GM19328 (cell line): ENCODE measurements around the gene PRSS16.
"Not testable (repeated sequence)": the region's sequence is repeated elsewhere in the genome, so short reads cannot be mapped to it uniquely, and the experiment has no call there.

ENCODE experiments used
- ATAC-seq: cut with Tn5 transposase; IDR thresholded peaks from one replicate; pipeline ENCODE4 v1.9.1; 2021; ENCODE audit warnings: mild to moderate bottlenecking, moderate library complexity; ENCODE audit not compliant: unreplicated experiment

The PRSS16 gene, protein sequence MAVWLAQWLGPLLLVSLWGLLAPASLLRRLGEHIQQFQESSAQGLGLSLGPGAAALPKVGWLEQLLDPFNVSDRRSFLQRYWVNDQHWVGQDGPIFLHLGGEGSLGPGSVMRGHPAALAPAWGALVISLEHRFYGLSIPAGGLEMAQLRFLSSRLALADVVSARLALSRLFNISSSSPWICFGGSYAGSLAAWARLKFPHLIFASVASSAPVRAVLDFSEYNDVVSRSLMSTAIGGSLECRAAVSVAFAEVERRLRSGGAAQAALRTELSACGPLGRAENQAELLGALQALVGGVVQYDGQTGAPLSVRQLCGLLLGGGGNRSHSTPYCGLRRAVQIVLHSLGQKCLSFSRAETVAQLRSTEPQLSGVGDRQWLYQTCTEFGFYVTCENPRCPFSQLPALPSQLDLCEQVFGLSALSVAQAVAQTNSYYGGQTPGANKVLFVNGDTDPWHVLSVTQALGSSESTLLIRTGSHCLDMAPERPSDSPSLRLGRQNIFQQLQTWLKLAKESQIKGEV

DNA sequence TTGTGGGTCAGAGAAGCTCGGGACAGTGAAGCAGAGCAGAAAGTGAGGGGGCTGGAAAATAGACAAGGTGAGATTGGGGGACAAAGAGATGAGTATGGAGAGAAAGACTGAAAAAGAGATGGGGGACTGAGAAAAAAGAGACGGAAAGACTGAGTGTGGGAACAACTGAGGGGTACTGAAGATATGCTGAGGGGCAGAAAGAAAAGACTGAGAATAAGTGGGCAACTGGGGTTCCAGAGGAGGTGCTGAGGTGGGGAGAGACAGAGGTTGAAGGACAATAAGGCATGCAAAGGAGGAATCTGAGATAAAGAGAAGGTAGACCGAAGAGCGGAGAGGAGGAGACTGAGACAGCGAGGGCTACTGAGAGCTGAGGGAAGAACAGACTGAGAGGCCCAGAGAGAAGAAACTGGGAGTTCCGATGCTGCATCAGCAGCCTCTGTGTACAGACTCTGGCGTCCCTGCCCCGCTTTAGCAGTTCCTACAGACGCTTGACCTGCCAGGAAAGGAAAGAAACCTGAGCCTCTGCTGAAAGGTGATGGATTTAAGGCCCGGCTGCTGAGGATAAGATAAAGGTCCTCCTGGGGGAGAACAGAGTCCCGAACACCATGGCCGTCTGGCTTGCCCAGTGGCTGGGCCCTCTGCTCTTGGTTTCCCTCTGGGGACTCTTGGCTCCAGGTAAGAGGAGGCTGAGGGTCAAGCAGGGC, at the start of gene PRSS16:
PRSS16 (plus strand) TSS at position 569 of the 704 bp plus-strand sequence; CDS start at position 606, 37 bp downstream.
- no peak for ATAC-seq

DNA sequence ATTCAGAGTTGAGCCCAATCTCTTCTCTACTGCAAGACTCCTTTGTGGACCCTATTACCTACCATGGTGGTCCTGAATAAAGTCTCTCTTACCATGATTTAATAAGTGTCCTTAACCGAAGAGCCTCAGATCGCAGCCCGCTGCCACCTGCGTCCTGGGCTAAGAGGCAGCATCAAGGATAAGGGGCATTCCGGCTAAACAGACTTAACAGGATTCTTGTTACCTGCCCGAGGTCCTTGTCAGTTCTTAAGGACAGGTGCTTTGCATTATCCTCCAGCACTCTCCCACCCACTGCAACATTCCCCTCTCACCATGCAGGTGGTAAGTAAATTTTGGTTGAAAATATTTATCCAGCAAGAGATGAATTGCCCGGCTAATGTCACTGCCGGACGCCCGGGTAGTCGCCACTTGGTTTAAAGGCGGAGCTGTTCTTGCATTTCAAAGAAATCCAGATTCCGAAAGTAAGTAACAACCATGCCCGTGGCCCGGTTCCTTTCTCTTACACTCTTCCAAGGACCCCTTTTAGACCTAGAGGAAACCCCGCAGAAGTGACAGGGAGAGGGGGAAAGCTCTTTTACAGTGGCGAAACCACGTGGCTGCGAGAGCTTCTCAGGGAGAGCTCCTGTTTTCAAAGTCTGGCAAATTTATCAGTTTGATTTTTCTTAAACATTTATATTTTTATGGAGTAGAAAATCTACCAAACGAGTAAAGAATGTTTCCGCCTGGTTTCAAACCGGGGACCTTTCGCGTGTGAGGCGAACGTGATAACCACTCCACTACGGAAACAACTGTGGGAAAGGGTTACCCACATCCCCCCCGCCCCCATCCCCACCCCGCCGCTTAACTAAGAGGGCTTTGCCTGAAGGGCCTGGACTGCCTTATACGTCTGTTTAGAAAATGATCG, 41.9 kb upstream of the PRSS16 start:
- no peak for ATAC-seq

DNA sequence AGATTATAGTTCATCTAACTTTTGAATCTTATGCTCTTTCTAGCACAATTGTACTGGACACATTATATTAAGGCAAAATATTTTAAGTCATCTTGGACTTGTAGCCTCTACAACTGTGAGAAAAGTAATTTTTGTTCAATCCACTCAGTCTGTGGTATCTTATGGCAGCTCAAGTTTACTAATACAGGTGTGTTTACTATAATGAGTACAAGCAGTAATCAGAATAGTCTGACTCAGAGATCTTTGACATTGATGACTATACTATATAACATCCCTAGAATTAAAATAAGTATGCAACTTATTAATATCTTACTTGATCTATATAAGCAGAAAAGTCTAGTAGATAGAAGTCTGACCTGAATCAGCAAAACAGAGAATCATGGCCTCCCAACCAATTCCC, 40.7 kb upstream of the PRSS16 start:
- no peak for ATAC-seq

DNA sequence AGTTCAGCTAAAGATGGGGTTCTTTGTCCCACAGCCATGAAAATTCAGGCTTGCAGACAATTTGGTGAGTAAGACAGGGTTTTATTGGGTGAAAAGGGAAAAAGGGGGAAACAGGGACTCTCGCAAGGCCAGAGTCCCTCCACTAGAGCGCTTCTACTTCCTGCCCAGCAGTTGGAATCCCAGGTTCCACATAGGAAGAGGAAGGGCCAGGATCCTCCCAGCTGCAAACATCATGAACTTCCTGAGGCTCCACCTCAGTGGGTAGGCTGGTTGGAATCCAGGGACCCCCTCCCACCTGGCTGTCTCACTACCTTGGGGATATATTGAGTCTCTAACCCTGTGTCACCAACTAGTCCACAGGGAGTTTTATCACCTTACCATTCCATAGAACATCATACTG, 39.5 kb upstream of the PRSS16 start:
- ATAC-seq = no peak

DNA sequence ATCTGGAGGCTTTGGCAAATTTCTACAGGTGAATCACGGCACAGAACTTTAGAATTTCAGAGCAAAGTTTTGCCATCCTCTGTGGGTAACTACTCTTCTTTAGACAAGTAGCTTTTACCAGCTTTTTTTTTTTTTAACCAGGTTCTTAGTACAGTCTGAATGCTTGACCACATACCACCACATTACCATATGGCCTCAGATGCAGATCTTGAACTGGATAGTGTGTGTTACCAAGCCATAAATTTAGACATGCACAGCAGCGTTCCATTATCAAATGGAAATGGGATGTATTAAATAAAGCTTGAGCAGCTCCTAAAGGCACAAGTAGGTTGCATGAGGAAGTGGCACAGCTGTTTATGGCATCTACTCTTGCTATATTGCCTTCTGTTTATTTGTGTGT, 38.3 kb upstream of the PRSS16 start:
- ATAC-seq = no peak

DNA sequence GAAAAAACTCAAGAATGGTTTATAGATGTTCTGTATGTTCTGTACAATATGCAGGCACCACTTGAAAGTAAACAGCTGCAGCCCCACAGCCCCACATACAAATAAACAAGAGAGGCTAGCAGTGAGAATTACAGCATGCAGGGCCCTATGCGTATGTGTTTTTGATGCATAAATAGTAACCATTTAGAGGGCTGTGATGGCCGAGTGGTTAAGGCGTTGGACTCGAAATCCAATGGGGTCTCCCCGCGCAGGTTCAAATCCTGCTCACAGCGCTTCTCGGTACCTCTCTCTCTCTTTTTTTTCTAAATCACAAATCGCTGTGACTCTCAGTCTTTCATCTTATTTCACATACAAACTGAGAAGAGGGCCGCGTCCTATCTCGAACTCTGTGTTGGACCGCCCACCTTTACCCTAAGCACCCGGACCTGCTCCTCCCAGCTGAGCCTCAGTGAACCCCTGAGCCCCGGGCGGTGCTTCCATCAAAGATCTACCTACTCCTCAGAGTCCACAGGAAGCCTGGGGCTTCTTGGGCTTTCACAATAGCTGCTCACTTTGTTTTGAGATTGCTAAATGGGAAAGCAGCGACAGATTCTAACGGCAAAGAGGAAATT, 37.7 kb upstream of the PRSS16 start:
- ATAC-seq = no peak

DNA sequence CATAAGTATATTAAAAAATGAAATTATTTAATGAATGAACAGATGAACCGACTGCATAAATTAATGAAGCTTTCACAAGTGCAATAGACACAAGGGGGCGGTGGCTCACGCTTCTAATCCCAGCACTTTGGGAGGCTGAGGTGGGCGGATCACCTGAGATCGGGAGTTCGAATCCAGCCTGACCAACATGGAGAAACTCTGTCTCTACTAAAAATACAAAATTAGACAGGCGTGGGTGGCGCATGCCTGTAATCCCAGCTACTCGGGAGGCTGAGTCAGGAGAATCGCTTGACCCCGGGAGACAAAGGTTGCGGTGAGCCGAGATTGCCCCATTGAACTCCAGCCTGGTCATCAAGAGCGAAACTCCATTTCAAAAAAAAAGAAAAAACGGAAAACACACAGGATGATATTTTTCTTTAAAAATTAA, 34.4 kb upstream of the PRSS16 start:
- ATAC-seq = not testable (repeated sequence)

DNA sequence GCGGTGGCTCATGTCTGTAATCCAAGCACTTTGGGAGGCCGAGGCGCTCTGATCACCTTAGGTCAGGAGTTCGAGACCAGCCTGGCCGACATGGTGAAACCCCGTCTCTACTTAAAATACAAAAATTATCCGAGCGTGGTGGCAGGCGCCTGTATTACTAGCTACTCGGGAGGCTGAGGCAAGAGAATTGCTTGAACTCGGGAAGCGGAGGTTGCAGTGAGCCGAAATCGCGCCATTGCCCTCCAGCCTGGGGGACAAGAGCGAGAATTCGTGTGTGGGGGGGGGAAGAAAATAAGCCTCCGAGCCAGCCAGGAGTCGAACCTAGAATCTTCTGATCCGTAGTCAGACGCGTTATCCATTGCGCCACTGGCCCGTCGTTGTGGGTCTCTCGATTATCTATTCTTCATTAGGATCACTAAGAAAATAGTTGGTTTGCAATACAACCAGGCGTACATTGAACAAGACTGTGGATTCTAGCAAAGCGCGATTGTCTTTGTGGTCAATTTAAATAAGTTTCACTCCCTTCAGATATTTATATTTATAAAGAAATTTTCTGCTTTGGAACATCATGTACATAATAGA, 33.9 kb upstream of the PRSS16 start:
- no peak for ATAC-seq

DNA sequence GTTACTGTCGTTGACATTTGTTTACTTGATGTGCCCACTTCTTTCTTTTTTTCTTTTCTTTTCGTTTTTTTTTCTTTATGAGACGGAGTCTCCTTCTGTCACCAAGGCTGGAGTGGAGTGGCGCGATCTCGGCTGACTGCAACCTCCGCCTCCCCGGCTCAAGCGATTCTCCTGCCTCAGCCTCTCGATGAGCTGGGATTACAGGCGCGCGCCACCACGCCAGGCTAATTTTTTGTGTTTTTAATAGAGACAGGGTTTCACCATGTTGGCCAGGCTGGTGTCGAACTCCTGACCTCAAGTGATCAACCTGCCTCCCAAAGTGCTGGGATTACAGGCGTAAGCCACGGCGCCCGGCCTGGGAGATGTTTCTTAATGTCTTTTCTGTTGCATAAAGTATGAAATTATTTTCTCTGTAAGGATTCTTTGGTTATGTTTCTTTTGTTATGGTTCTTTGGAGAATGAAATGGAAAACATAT, 33.3 kb upstream of the PRSS16 start:
- ATAC-seq = no peak

DNA sequence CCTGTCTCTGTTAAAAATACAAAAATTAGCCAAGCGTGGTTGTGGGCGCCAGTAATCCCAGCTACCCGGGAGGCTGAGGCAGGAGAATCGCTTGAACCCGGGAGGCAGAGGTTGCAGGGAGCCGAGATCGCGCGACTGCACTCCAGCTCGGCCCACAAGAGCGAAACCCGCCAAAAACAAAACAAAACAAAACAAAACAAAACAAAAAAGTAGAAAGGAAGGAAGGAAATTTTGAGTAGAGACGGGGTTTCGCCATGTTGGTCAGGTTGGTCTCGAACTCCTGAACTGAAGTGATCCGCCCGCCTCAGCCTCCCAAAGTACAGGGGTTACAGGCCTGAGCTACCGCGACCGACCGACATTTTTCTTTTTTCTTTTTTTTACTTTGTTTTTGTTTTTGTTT, 30.6 kb upstream of the PRSS16 start:
- ATAC-seq = no peak

DNA sequence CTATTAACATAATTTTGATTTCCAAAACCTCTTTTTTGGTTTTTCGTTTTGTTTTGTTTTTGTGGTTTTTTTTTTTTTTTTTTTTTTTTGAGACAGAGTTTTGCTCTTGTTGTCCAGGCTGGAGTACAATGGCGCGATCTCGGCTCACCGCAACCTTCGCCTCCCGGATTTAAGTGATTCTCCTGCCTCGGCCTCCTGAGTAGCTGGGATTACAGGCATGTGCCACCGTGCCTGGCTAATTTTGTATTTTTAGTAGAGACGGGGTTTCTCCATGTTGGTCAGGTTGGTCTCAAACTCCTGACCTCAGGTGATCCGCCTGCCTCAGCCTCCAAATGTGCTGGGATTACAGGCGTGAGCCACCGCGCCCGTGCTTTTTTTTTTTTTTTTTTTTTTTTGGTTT, 24.5 kb upstream of the PRSS16 start:
- not testable (repeated sequence) for ATAC-seq

DNA sequence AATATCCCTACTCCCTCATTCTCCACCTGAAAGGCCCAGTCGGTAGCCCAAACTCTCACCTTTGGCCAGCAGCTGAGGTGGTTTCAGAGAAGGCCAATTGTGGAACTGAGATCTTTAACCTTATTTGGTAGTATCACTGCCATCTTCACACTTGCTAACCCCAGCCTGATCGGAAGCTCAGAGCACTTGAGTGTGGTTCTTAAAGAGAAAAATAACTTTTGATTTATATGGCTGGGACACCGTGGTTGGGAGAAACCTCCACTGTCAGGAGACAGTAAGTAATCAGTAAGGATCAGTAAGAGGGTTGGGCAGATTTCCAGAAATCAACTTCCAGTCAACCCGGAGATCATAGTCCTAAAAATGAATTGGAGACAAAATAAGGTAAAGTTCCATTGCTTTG, 22.8 kb upstream of the PRSS16 start:
- ATAC-seq = no peak

DNA sequence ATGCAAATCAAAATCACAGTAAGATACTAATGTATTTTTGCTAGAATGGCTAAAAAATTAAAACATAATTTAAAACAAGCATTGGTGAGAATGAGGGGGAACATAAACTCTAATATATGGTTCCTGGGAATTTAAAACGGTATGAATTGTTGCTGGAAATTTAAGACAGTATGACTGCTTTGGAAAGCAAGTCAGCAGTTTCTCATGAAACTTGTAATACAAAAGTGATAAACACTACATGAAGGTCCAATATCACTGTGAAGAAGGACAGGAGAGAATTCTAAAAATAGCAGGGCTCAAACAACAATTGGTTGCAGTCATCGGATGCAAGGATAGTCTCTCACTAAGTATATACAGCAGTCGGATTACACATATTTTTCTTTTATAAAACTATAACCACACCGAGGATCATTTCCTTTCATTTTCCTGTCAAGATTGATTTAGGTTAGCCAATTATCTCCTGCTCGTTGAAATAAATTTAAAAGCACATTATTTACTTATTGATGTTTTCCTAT, 18.5 kb upstream of the PRSS16 start:
- ATAC-seq = no peak

DNA sequence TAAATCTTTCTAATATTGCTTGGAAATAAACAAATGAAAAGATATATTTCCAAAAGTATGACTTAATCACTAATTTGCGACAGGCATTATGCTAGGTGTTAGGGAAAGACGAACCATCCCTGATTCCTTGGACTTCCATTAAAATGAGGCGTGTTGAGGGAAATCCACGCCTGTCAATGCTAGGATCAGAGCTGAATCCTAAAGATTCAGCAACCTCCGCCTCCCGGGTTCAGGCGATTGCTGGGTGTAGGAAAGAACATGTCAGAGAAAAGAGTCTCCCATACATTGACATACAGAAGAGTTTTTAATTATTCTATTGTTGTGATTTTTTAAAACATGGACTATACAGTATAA, 16.8 kb upstream of the PRSS16 start:
- ATAC-seq = no peak

DNA sequence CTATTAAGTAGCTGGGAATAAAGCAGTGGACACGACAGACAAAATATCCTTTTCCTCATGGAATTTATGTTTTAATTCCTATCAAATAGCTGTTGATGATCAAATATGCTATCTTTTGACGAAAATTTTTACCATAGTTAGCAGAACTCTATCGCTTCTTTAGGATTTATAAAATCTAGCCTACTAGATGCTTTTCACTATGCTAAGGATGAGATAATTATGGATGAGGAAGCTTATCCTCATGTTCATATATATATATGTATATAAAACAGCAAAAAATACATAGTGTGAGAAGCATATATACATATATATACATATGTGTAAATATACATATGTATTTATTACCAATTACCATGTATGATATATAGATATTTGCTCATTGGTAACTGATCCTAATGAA, 12.9 kb upstream of the PRSS16 start:
- ATAC-seq = no peak

DNA sequence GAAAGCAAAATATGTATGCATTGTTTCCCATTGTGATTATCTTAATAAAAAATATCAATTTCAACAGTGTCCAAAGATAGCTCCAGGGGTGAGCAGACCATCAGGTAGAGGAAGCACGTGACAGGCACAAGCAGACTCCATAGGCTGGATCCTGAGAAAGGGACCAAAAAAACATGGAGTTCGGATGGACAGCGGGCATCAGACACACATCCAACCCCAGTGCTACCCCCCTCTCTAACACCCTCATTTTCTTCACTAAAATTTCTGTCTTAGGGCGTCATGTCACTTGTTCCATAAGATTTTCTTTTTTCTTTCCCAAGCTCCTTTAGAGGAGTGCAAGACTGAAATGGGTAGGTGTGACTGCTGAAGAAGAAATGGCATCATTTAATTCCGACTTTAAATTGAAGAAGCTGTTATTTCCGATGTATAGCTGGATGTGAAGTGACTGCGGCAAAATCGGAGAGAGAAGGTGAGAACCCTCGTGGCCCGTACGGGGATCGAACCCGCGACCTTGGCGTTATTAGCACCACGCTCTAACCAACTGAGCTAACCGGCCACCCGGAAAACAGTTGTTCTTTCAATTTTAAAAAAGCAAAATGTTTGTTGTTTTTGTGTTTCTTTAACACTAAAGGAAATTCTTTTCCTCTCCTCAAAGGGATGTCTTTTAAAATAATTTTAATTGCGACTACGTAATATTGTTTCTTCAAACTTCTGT, 10.3 kb upstream of the PRSS16 start:
- ATAC-seq = no peak

DNA sequence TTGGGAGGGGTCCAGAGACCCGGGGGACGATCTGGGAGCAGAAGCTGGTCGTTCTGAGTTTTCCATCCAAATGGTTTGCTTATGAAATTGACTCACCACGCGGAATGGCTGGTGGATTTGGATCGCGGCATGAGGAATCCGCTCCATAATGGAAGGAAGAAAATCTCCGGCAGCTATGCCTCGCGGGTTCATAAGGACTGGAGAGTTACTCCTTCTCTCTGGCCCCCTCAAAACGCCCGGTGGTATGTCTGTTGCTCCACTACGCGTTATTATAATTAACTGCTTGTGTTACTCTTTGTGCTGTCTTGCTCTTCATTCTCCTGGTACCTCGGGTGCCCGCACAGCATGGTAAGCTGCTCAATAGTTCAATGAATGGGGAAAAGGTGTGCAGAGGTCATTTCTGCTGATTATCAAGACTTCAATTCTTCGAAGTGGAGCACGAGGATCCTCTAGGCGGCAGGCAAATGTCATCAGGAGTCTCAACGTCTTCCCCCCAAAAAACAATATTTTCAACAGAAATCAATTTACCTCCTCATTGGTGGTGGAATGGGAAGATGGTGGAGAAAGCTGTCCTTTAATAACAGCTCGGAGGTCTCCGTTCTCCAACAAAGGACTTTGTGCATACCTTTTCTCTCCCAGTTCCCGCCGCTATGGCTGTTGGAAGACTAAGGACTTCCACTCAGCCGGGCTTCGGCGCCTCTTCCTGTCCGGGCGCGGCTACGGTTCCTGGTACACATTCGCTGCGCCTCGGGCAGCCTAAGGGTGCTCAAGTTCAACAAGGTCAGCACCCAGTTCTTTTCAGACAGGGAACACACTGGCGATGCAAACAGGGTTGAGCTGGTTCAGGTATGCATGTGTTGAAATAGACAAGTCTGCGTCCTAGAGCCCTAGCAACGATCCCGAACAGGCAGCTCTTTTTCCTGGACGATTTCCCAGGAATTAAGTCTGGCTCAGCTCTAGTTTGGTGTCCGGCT, 9.2 kb upstream of the PRSS16 start:
- ATAC-seq = no peak

DNA sequence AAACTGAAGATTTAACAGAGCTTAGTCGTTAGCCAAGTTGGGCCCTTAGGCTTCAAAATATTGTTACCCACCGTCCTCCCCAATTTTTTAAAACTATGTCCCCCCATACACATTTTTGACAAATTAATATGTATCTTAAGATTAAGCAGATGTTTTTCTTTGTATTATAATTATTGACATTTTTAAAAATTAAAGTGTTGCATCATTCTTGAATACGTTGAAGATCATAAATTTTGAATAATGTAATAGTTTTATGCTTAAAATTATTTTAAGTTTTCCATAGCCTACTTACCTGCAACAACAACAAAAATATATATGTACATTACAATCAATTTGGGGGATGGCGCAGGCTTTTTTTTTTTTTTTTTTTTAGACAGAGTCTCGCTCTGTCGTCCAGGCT, 8.2 kb upstream of the PRSS16 start:
- no peak for ATAC-seq
